Mesendoderm (in vitro differentiated cells): Measurements from ENCODE around the gene CD46.
"Not testable (repeated sequence)": the region's sequence is repeated elsewhere in the genome, so short reads cannot be mapped to it uniquely, and the experiment has no call there.

Source experiments
- DNase-seq: peaks from one replicate; pipeline ENCODE4 v3.0.0; 2013
- H2AK5ac ChIP-seq: 2 replicates; pipeline ENCODE4 v1.6.1; 2013; ENCODE audit warnings: low read length, inconsistent platforms
- H2BK120ac ChIP-seq: 2 replicates; pipeline ENCODE4 v1.6.1; 2013; ENCODE audit warnings: low read depth, mild to moderate bottlenecking, low read length, moderate library complexity, mixed read lengths
- H2BK15ac ChIP-seq: replicated peaks from 2 replicates; pipeline ENCODE4 v1.6.1; 2013; ENCODE audit warnings: low read depth, mild to moderate bottlenecking, moderate library complexity
- H2BK5ac ChIP-seq: 2 replicates; pipeline ENCODE4 v1.6.1; 2013; ENCODE audit warnings: low read length, inconsistent platforms
- H3K18ac ChIP-seq: 2 replicates; pipeline ENCODE4 v1.6.1; 2013; ENCODE audit warnings: mild to moderate bottlenecking, low read length, mixed read lengths
- H3K23ac ChIP-seq: one replicate; pipeline ENCODE4 v1.6.1; 2013; ENCODE audit warnings: low read length
- H3K27ac ChIP-seq: 2 replicates; pipeline ENCODE4 v1.5.1; 2013; ENCODE audit warnings: low read depth, mild to moderate bottlenecking, inconsistent platforms, low read length, moderate library complexity
- H3K27me3 ChIP-seq: 2 replicates; pipeline ENCODE4 v1.6.1; 2013; ENCODE audit warnings: low read length, control low read depth, mild to moderate bottlenecking, inconsistent platforms; ENCODE audit not compliant: insufficient read depth, poor library complexity
- H3K36me3 ChIP-seq: 2 replicates; pipeline ENCODE4 v1.6.1; 2013; ENCODE audit warnings: low read length, inconsistent platforms; ENCODE audit not compliant: control insufficient read depth, insufficient read depth
- H3K4ac ChIP-seq: one replicate; pipeline ENCODE4 v1.6.1; 2013; ENCODE audit warnings: low read depth, mild to moderate bottlenecking, low read length, moderate library complexity
- H3K4me1 ChIP-seq: 2 replicates; pipeline ENCODE4 v1.6.1; 2013; ENCODE audit warnings: low read depth, low read length, inconsistent platforms; ENCODE audit not compliant: control insufficient read depth
- H3K4me2 ChIP-seq: 2 replicates; pipeline ENCODE4 v1.6.1; 2013; ENCODE audit warnings: low read length
- H3K4me3 ChIP-seq: 2 replicates; pipeline ENCODE4 v1.5.1; 2013; ENCODE audit warnings: mild to moderate bottlenecking, low read length
- H3K56ac ChIP-seq: one replicate; pipeline ENCODE4 v1.6.1; 2013; ENCODE audit warnings: low read length
- H3K79me1 ChIP-seq: 2 replicates; pipeline ENCODE4 v1.6.1; 2013; ENCODE audit warnings: low read length, inconsistent platforms
- H3K79me2 ChIP-seq: 2 replicates; pipeline ENCODE4 v1.6.1; 2013; ENCODE audit warnings: mild to moderate bottlenecking, low read length; ENCODE audit not compliant: control insufficient read depth, insufficient read depth
- H3K9ac ChIP-seq: 2 replicates; pipeline ENCODE4 v1.6.1; 2013; ENCODE audit warnings: low read length, inconsistent platforms
- H4K5ac ChIP-seq: one replicate; pipeline ENCODE4 v1.6.1; 2013; ENCODE audit warnings: low read length
- H4K8ac ChIP-seq: one replicate; pipeline ENCODE4 v1.6.1; 2013; ENCODE audit warnings: low read depth, mild to moderate bottlenecking, control low read depth, low read length, moderate library complexity
- WGBS: extraction: QIAGEN DNeasy Blood & Tissue Kit; methylation state at CpG from one replicate; pipeline ENCODE4 v1.1.7; 2013; ENCODE audit warnings: low lambda C conversion rate, missing lambda C conversion rate; ENCODE audit not compliant: insufficient coverage; ENCODE audit errors: extremely low coverage; 5-methylcytosine and 5-hydroxymethylcytosine counted together

The CD46 gene

GRCh38 chr1:207713529-207713928 is 38.3 kb upstream of the CD46 start:
- Histone ChIP-seq H3K4me1 (no peaks in the 10 kb centered on the region), H4K5ac (no peak overlapping the region), H3K4me2 (no peak overlapping the region), H3K79me1 (no peaks in the 10 kb centered on the region), H2BK15ac (no peak overlapping the region), H4K8ac (no peak overlapping the region), H2BK120ac (no peak overlapping the region), H3K4ac (no peak overlapping the region), H3K36me3 (no peaks in the 10 kb centered on the region), H3K4me3 (no peak overlapping the region), H3K56ac (no peak overlapping the region), H2AK5ac (no peak overlapping the region), H3K18ac (no peak overlapping the region), H3K27ac (no peak overlapping the region), H3K9ac (no peak overlapping the region), H2BK5ac (no peak overlapping the region), H3K23ac (no peak overlapping the region), H3K27me3 (no peaks in the 10 kb centered on the region), H3K79me2 (no peaks in the 10 kb centered on the region)
- no CpG with 5 or more reads among the region's 12 CpGs for WGBS
- DNase-seq = no peak

- no peak overlapping the region for H4K8ac ChIP-seq
- no peak overlapping the region for H2BK120ac ChIP-seq
- H3K4me2 ChIP-seq = no peak overlapping the region
- no peak overlapping the region for H3K18ac ChIP-seq
- no peaks in the 10 kb centered on the region for H3K79me2 ChIP-seq
- H3K27ac ChIP-seq = no peak overlapping the region
- H2AK5ac ChIP-seq = no peak overlapping the region
- no peak overlapping the region for H3K23ac ChIP-seq
- no CpG with 5 or more reads among the region's 2 CpGs for WGBS
- no peak overlapping the region for H3K56ac ChIP-seq
- no peaks in the 10 kb centered on the region for H3K4me1 ChIP-seq
- H2BK15ac ChIP-seq = no peak overlapping the region
- H3K27me3 ChIP-seq = no peaks in the 10 kb centered on the region
- no peak for DNase-seq
- no peak overlapping the region for H3K4me3 ChIP-seq
- H2BK5ac ChIP-seq = no peak overlapping the region
- no peak overlapping the region for H3K9ac ChIP-seq
- H3K79me1 ChIP-seq = no peaks in the 10 kb centered on the region
- no peak overlapping the region for H4K5ac ChIP-seq
- no peak overlapping the region for H3K4ac ChIP-seq
- no peaks in the 10 kb centered on the region for H3K36me3 ChIP-seq
These were observed 32.6 kb upstream of the CD46 start for GRCh38 chr1:207719234-207719633.

- not testable (repeated sequence) for H3K23ac ChIP-seq, H3K27me3 ChIP-seq, DNase-seq, H4K5ac ChIP-seq, H3K27ac ChIP-seq, H2AK5ac ChIP-seq, H4K8ac ChIP-seq, H3K18ac ChIP-seq, H2BK5ac ChIP-seq, H3K4me2 ChIP-seq, H3K36me3 ChIP-seq, H2BK120ac ChIP-seq, H3K9ac ChIP-seq, H3K79me1 ChIP-seq, H2BK15ac ChIP-seq, H3K4me1 ChIP-seq, H3K4ac ChIP-seq, H3K79me2 ChIP-seq, H3K4me3 ChIP-seq, H3K56ac ChIP-seq
- no CpG with 5 or more reads among the region's 4 CpGs for WGBS
These were observed 23.5 kb upstream of the CD46 start for GRCh38 chr1:207728200-207728858.

GRCh38 chr1:207737503-207738157 is 14.2 kb upstream of the CD46 start:
- not testable (repeated sequence) for H3K79me1 ChIP-seq, H2BK5ac ChIP-seq, H3K56ac ChIP-seq, H2BK120ac ChIP-seq, DNase-seq, H3K79me2 ChIP-seq, H3K27me3 ChIP-seq, H3K36me3 ChIP-seq, H2BK15ac ChIP-seq, H3K23ac ChIP-seq, H3K4ac ChIP-seq, H2AK5ac ChIP-seq, H3K27ac ChIP-seq, H4K8ac ChIP-seq, H3K4me2 ChIP-seq, H3K4me3 ChIP-seq, H4K5ac ChIP-seq, H3K4me1 ChIP-seq, H3K9ac ChIP-seq, H3K18ac ChIP-seq
- WGBS = no CpG with 5 or more reads among the region's 8 CpGs

GRCh38 chr1:207738158-207738659 is 13.6 kb upstream of the CD46 start:
- H3K56ac ChIP-seq, H2BK15ac ChIP-seq, H3K79me1 ChIP-seq, H3K23ac ChIP-seq, H3K27ac ChIP-seq, H3K4me1 ChIP-seq, H3K18ac ChIP-seq, H2AK5ac ChIP-seq, H3K4me2 ChIP-seq, H3K9ac ChIP-seq, H3K27me3 ChIP-seq, H4K5ac ChIP-seq, H2BK5ac ChIP-seq, H3K36me3 ChIP-seq, H3K4me3 ChIP-seq, H4K8ac ChIP-seq, DNase-seq, H3K4ac ChIP-seq, H2BK120ac ChIP-seq, H3K79me2 ChIP-seq: not testable (repeated sequence)
- no CpG with 5 or more reads among the region's 6 CpGs for WGBS
